CD4-positive, alpha-beta memory T cell (primary cell): Measurements from ENCODE around the gene SYT2. TPM values are rescaled to one million over a fixed set of nuclear protein-coding genes. Genes with fewer than 3 reads are reported as not detected.

ENCODE experiments used
- CTCF ChIA-PET: fragments of 350-600 bp; sonication (Branson Sonifier 250); formaldehyde crosslinking; loops from one replicate; lab custom pipeline; 2021; ENCODE audit warnings: inconsistent platforms; ENCODE audit not compliant: partially characterized antibody; lab: Charles Lee
- POLR2A ChIA-PET: fragments of 350-600 bp; sonication (Branson Sonifier 250); formaldehyde crosslinking; loops from one replicate; lab custom pipeline; 2021; ENCODE audit not compliant: partially characterized antibody; lab: Charles Lee
- DNase-seq, 5 donors: peaks; one replicate each; pipeline versions ENCODE4 v3.0.0 to v3.0.0-alpha.2; 2020 to 2022; ENCODE audit warnings: mixed read lengths in 1 of 5
- H3K27ac ChIP-seq: one replicate; pipeline ENCODE4 v1.7.0; 2013; ENCODE audit warnings: low read depth, low read length
- H3K27me3 ChIP-seq: 2 replicates; pipeline ENCODE4 v1.7.0; 2013; ENCODE audit warnings: mild to moderate bottlenecking, low read length, moderate library complexity; ENCODE audit not compliant: insufficient read depth
- H3K36me3 ChIP-seq: 2 replicates; pipeline ENCODE4 v1.7.0; 2013; ENCODE audit warnings: mild to moderate bottlenecking, low read length, moderate library complexity; ENCODE audit not compliant: insufficient read depth
- H3K4me1 ChIP-seq: 2 replicates; pipeline ENCODE4 v1.7.0; 2013; ENCODE audit warnings: mild to moderate bottlenecking, low read length, moderate library complexity; ENCODE audit not compliant: insufficient read depth
- H3K4me3 ChIP-seq, 2 donors: one replicate each; pipeline ENCODE4 v1.7.0; 2013; ENCODE audit warnings: low read length in 2 of 2, mild to moderate bottlenecking in 1 of 2
- H3K9me3 ChIP-seq, 2 donors: one replicate each; pipeline ENCODE4 v1.7.0; 2013; ENCODE audit warnings: low read length in 2 of 2, control low read depth in 1 of 2; ENCODE audit not compliant: control insufficient read depth in 1 of 2
- H3K27ac Mint-ChIP-seq, 7 donors: one replicate each; pipeline ENCODE4 v1.8.0; 2020 to 2021; ENCODE audit warnings: mixed read lengths in 7 of 7, mild to moderate bottlenecking in 6 of 7, inconsistent platforms in 3 of 7, moderate library complexity in 3 of 7
- H3K27me3 Mint-ChIP-seq, 2 donors: one replicate each; pipeline ENCODE4 v1.8.0; 2020 to 2021; ENCODE audit warnings: mixed read lengths in 2 of 2
- H3K36me3 Mint-ChIP-seq, 2 donors: one replicate each; pipeline ENCODE4 v1.8.0; 2020 to 2021; ENCODE audit warnings: mixed read lengths in 2 of 2, inconsistent platforms in 1 of 2, mild to moderate bottlenecking in 1 of 2
- H3K4me1 Mint-ChIP-seq, 4 donors: one replicate each; pipeline ENCODE4 v1.8.0; 2020 to 2021; ENCODE audit warnings: mixed read lengths in 4 of 4, mild to moderate bottlenecking in 1 of 4
- H3K4me3 Mint-ChIP-seq, 8 donors: one replicate each; pipeline ENCODE4 v1.8.0; 2020 to 2021; ENCODE audit warnings: mixed read lengths in 8 of 8, mild to moderate bottlenecking in 7 of 8, moderate library complexity in 6 of 8, inconsistent platforms in 3 of 8
- H3K9me3 Mint-ChIP-seq, 8 donors: one replicate each; pipeline ENCODE4 v1.8.0; 2020 to 2021; ENCODE audit warnings: mixed read lengths in 8 of 8, mild to moderate bottlenecking in 5 of 8, inconsistent platforms in 3 of 8, moderate library complexity in 1 of 8
- intact Hi-C: fragments of 100-400 bp; cut with micrococcal nuclease; formaldehyde crosslinking; loops from one replicate; pipeline ENCODE4 v1.15.1; 2023
- polyA plus RNA-seq, 2 donors: library from polyadenylated mRNA; unstranded; fragments of 300-500 nt; fragmentation: Illumina TruSeq; gene quantifications; one replicate each; pipeline ENCODE4 v1.2.3, GENCODE V29; 2021
- total RNA-seq, 2 experiments: library from RNA; stranded (reverse); gene quantifications; one replicate each; pipeline ENCODE4 v1.2.3, GENCODE V29; 2021

The SYT2 gene
- total and polyA plus RNA-seq, 4 experiments from 2014 or later = 0.03 TPM; not detected in 3

DNA sequence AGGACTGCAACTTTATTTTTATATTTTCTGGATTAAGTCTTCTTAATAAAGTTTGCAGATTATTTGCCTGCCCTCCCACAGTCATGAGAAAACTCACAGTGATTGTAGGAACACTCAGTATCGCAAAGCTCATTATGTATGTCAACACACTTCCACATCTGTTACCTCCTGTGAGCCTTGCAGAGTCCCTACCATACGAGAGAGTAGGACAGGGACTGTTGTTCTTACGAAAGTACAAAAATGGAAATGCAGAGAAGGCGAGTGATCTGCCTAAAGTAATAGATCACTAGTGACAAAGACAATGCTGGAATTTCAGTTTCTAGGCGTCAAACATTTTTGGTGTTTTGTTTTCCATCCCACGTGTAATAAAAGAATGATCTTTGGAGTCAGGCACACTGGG is 131.7 kb downstream of the SYT2 start:
- no peak overlapping the region for H3K4me3 Mint-ChIP-seq
- peaks cover 33 to 52% of the 10 kb centered on the region in 2 donors for H3K36me3 Mint-ChIP-seq
- Histone ChIP-seq H3K27ac (no peak overlapping the region), H3K4me3 (no peak overlapping the region), H3K27me3 (no peaks in the 10 kb centered on the region), H3K36me3 (no peaks in the 10 kb centered on the region), H3K4me1 (no peaks in the 10 kb centered on the region), H3K9me3 (no peaks in the 10 kb centered on the region)
- no peaks in the 10 kb centered on the region for H3K4me1 Mint-ChIP-seq
- no peaks in the 10 kb centered on the region for H3K9me3 Mint-ChIP-seq
- no peaks in the 10 kb centered on the region for H3K27me3 Mint-ChIP-seq
- POLR2A ChIA-PET = no interaction called here
- intact Hi-C loops = no loop called here
- CTCF ChIA-PET = no interaction called here
- no peak overlapping the region for H3K27ac Mint-ChIP-seq
- no peak for DNase-seq

DNA sequence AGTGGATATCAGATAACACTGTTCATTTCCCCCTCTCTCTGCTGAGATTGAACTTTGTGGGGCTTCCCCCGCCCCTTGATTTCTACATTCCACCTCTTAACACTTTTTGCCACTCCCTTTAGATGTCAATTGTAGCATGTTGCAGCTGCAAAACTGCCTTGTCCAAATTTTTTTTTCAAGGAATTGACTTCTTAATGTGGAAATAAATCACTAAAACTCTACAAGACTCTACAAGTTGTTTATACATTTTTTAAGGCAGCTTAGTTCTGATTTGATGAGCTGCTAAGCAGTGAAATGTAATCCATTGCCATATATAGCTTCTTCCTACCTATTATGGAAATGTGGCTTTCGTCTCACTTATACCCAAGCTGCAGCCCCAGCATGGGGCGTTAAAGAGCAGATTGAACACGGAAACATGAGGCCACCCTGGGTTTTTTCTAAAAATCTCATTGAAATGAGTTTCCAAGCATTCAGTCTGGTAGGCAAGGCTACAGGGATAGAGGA is 132.2 kb downstream of the SYT2 start:
- DNase-seq = no peak
- H3K27ac ChIP-seq = no peak overlapping the region
- H3K9me3 Mint-ChIP-seq = no peaks in the 10 kb centered on the region
- CTCF ChIA-PET = interaction anchor here (0.7 kb wide), 1 partner anchor 10 kb away, joined by 3 read pairs; no protein-coding TSS in a partner anchor
- no peak overlapping the region for H3K27ac Mint-ChIP-seq
- no peak overlapping the region for H3K4me3 ChIP-seq
- no peak overlapping the region for H3K4me3 Mint-ChIP-seq
- no peaks in the 10 kb centered on the region for H3K4me1 Mint-ChIP-seq
- H3K27me3 Mint-ChIP-seq = no peaks in the 10 kb centered on the region
- H3K36me3 Mint-ChIP-seq = peaks cover 34 to 54% of the 10 kb centered on the region in 2 donors
- H3K9me3 ChIP-seq = no peaks in the 10 kb centered on the region
- H3K36me3 ChIP-seq = no peaks in the 10 kb centered on the region
- no peaks in the 10 kb centered on the region for H3K4me1 ChIP-seq
- intact Hi-C loops = no loop called here
- H3K27me3 ChIP-seq = no peaks in the 10 kb centered on the region
- POLR2A ChIA-PET = no interaction called here

DNA sequence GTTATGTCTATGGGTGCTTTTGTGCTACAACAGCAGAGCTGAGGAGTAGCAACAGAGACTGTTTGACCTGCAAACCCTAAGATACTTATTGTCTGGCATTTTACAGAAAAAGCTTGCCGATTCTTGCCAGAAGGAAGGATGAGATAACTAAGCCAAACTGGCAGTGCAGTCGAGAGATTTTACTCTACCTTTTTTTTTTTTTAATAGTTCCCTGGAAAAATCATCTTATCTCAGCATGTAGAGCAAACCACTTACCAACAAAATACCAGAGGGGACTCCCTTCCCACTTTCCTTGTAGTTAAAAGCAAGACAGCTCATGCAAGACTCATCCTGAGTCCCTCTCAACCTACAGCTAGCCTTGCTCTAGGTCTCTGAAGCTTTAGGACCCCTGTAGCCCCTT is 132.9 kb downstream of the SYT2 start:
- CTCF ChIA-PET = interaction anchor here (0.7 kb wide), 1 partner anchor 11 kb away, joined by 3 read pairs; no protein-coding TSS in a partner anchor
- Mint-ChIP-seq H3K36me3 (peaks cover 34 to 55% of the 10 kb centered on the region in 2 donors), H3K9me3 (no peaks in the 10 kb centered on the region), H3K4me3 (no peak overlapping the region), H3K27me3 (no peaks in the 10 kb centered on the region), H3K4me1 (no peaks in the 10 kb centered on the region), H3K27ac (no peak overlapping the region)
- Histone ChIP-seq H3K4me3 (no peak overlapping the region), H3K27ac (no peak overlapping the region), H3K36me3 (no peaks in the 10 kb centered on the region), H3K27me3 (no peaks in the 10 kb centered on the region), H3K9me3 (no peaks in the 10 kb centered on the region), H3K4me1 (no peaks in the 10 kb centered on the region)
- POLR2A ChIA-PET = no interaction called here
- intact Hi-C loops = no loop called here
- no peak for DNase-seq

DNA sequence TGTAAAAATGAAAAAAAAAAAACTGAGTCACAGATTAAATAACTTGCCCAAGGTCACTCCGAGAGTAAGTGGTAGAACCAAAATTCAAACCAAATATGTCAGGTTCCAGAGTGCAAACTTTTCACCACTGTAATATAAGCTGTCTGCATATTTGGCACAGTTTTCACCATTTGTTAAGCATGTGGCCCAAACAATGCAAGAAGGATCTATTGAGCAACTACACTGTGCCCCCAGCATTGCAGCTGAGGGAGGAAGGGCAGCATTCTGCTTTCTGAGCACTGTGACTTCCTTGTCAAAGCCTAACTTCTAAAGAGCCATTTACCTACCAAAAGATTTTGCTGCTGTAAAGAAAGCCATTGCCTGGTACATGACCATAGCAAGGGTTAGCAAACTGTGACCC is 133.4 kb downstream of the SYT2 start:
- H3K36me3 ChIP-seq = no peaks in the 10 kb centered on the region
- no peaks in the 10 kb centered on the region for H3K27me3 ChIP-seq
- Mint-ChIP-seq H3K27me3 (no peaks in the 10 kb centered on the region), H3K4me1 (no peaks in the 10 kb centered on the region), H3K4me3 (no peak overlapping the region), H3K27ac (no peak overlapping the region), H3K9me3 (no peaks in the 10 kb centered on the region), H3K36me3 (peaks cover 28 to 50% of the 10 kb centered on the region in 2 donors)
- CTCF ChIA-PET = interaction anchor here (1.1 kb wide), 1 partner anchor 11 kb away, joined by 3 read pairs; no protein-coding TSS in a partner anchor
- no peaks in the 10 kb centered on the region for H3K9me3 ChIP-seq
- H3K4me3 ChIP-seq = no peak overlapping the region
- no peaks in the 10 kb centered on the region for H3K4me1 ChIP-seq
- no peak for DNase-seq
- intact Hi-C loops = no loop called here
- POLR2A ChIA-PET = no interaction called here
- H3K27ac ChIP-seq = no peak overlapping the region

DNA sequence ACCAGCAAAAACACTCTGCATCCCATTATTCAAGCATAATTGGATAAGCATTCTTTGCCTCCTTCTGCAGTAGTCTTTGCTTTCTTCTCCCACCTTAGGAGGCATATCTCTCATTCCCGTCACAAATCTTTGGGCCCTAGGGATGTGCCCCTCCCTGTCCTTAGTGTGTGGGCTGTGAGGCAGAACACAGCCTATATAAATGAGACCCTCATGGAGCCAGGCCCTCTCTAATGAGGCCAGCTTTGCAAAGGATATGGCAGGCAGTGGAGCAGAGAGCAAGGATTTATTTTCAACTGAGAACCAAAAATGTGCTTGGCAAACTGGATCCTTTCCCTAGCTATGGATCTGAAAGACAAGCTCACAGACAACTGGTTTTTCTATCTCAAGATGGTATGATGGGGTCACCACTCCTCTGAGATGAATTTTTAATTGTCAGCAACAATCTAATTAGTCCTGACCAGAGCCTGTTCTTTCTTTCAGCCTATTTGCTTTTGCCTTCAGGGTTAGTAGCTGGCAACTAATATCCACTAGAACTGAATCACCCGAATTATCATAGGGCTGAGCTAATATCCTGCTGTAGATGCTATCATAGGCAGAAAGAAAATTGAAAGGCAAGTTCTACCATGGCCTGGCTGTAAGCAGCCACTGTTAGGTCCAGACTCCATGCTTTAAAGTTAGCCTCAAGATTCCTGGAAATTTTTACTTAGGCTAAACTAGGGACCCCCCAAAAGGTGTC is 134.2 kb downstream of the SYT2 start:
- Mint-ChIP-seq H3K27me3 (no peaks in the 10 kb centered on the region), H3K9me3 (no peaks in the 10 kb centered on the region), H3K4me3 (no peak overlapping the region), H3K4me1 (no peaks in the 10 kb centered on the region), H3K36me3 (peaks cover 27 to 42% of the 10 kb centered on the region in 2 donors), H3K27ac (peak overlapping the region in 1 of 7 donors; percentile 42)
- Histone ChIP-seq H3K9me3 (no peaks in the 10 kb centered on the region), H3K4me1 (no peaks in the 10 kb centered on the region), H3K27me3 (no peaks in the 10 kb centered on the region), H3K4me3 (no peak overlapping the region), H3K27ac (no peak overlapping the region), H3K36me3 (no peaks in the 10 kb centered on the region)
- intact Hi-C loops = no loop called here
- ChIA-PET CTCF (interaction anchor here (1.1 kb wide), 1 partner anchor 10 kb away, joined by 3 read pairs; no protein-coding TSS in a partner anchor), POLR2A (no interaction called here)
- DNase-seq = no peak

DNA sequence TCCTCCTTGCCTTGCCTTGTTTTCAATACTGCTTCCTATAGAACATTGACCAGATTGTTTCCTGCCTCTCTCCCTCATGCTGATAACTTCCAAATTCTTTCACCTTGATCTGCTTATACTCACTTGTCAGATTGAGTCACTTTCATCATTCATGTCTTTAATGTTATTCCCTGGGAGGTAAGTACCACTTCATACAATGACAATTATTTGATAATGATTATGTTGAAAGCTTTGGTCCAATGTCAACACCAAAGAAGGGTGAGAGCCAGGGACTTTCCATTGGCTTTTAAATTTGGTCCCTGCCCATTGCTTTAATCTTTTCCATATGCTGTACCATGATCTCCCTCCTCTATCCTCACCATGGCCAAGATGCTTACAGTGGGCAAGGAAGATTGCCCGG is 137.4 kb downstream of the SYT2 start:
- POLR2A ChIA-PET = no interaction called here
- intact Hi-C loops = no loop called here

DNA sequence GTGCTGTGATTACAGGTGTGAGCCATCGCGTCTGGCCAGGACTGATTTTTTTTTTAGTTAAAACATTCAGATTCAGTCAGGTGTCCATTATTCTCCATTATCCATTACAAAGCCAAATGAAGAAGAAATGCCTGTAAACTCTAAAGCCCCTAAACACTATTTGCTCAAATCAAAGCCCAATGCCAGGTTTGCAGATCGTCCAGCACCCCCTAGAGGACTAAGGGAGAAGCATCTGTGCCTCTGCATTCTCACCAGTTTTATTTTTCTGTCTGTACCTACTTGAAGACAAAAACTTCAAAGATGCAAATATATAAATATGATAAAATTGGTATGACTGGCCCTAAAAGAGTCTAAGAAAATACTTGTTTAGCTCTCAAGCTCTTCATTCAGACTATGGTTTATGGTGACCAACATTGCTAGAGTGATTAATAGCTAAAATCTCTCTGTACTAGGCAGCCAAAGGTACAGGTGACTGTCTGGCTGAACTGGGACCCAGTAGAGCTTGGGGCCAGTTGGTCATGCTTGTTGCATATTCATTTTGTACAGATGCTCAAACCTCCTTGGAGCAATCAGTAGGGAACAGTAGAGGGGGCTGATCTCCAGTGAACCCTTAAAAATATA is 138.4 kb downstream of the SYT2 start:
- H3K27me3 ChIP-seq = no peaks in the 10 kb centered on the region
- DNase-seq = peak in 4 of 5 donors; percentile 11 to 18 (median 12)
- no peak overlapping the region for H3K4me3 Mint-ChIP-seq
- H3K4me1 Mint-ChIP-seq = no peaks in the 10 kb centered on the region
- H3K9me3 ChIP-seq = no peaks in the 10 kb centered on the region
- no peak overlapping the region for H3K4me3 ChIP-seq
- H3K36me3 ChIP-seq = no peaks in the 10 kb centered on the region
- H3K9me3 Mint-ChIP-seq = no peaks in the 10 kb centered on the region
- no peaks in the 10 kb centered on the region for H3K4me1 ChIP-seq
- no peaks in the 10 kb centered on the region for H3K27me3 Mint-ChIP-seq
- peaks cover 37 to 51% of the 10 kb centered on the region in 2 donors for H3K36me3 Mint-ChIP-seq
- CTCF ChIA-PET = interaction anchor here (0.8 to 2.3 kb wide), 9 partner anchors 10 to 230 kb away, joined by 3 to 12 read pairs (median 4); partner anchors contain the start of gene UBE2T
- POLR2A ChIA-PET = no interaction called here
- no peak overlapping the region for H3K27ac ChIP-seq
- intact Hi-C loops = loop anchor here (1.0 kb wide), 1 partner anchor 230 kb away; no protein-coding TSS in a partner anchor
- H3K27ac Mint-ChIP-seq = no peak overlapping the region

More for the DNA sequence above, 137.4 kb downstream of the SYT2 start:
- no peak overlapping the region for H3K4me3 ChIP-seq
- Mint-ChIP-seq H3K4me3 (no peak overlapping the region), H3K27me3 (no peaks in the 10 kb centered on the region), H3K27ac (no peak overlapping the region), H3K9me3 (no peaks in the 10 kb centered on the region), H3K4me1 (no peaks in the 10 kb centered on the region), H3K36me3 (peaks cover 29 to 44% of the 10 kb centered on the region in 2 donors)
- no peak for DNase-seq
- no peaks in the 10 kb centered on the region for H3K36me3 ChIP-seq
- no peaks in the 10 kb centered on the region for H3K4me1 ChIP-seq
- CTCF ChIA-PET = interaction anchor here (1.9 to 2.1 kb wide), 2 partner anchors 14 to 231 kb away, joined by 8 read pairs; partner anchors contain the start of gene UBE2T
- H3K9me3 ChIP-seq = no peaks in the 10 kb centered on the region
- H3K27ac ChIP-seq = no peak overlapping the region
- H3K27me3 ChIP-seq = no peaks in the 10 kb centered on the region
